A549 treated with DMSO at 1 μM for 4 hours (cell line): Measurements from ENCODE around the gene NFATC3. TPM values are rescaled to one million over a fixed set of nuclear protein-coding genes. Genes with fewer than 3 reads are reported as not detected.

Experiments
- total RNA-seq: library from RNA; stranded (reverse); fragments of 200-300 nt; extraction: Qiagen RNA extraction; gene quantifications from 5 replicates; pipeline ENCODE4 v1.2.3, GENCODE V29; 2022; ENCODE audit warnings: low read depth

The NFATC3 gene
- 14.7 to 19.0 TPM (median 18.8 TPM) in 5 replicates for total RNA-seq

DNA sequence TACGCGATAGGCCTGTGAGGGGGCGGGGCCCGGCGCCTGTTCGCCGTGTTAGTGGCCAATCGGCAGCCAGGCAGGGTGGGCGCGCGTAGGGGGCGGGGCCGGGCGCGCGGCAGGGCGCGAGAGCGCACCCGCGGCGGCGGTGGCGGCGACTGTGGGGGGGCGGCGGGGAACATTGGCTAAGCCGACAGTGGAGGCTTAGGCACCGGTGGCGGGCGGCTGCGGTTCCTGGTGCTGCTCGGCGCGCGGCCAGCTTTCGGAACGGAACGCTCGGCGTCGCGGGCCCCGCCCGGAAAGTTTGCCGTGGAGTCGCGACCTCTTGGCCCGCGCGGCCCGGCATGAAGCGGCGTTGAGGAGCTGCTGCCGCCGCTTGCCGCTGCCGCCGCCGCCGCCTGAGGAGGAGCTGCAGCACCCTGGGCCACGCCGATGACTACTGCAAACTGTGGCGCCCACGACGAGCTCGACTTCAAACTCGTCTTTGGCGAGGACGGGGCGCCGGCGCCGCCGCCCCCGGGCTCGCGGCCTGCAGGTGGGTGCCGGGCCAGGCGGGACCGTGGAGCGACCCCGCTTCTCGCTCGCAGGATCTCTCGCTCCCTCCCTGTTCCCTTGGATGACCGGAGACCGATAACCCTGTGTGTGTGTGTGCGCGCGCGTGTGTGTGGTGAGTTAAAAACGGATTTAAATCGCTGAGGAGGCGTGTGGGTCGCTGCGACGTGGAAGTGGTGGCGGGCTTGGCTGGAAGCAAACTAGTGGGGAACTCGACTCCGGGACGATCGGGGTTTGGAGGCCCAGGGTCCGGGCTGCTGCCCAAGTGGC lies at the start of gene NFATC3:
Gene NFATC3 (plus strand): TSS at position 112 of the 813 bp plus-strand sequence. CDS start 312 bp downstream, at position 424.

DNA sequence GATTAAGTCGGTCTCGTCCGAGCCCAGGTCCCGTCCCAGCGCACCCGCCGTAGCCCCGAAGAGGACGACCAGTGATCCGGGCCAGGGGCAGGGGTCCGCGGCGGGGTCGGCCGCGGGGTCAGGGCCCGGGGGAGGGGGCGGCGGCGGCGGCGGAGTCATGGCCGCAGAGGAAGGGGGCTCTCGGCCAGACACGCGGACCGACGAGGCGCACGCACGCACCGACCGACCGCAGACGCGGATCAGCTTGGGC lies 150.6 kb downstream of the NFATC3 start, which contains the start of gene ESRP2:
Gene ESRP2 (minus strand): TSS at position 241 of the 250 bp plus-strand sequence. CDS start 82 bp downstream, at position 159.

DNA sequence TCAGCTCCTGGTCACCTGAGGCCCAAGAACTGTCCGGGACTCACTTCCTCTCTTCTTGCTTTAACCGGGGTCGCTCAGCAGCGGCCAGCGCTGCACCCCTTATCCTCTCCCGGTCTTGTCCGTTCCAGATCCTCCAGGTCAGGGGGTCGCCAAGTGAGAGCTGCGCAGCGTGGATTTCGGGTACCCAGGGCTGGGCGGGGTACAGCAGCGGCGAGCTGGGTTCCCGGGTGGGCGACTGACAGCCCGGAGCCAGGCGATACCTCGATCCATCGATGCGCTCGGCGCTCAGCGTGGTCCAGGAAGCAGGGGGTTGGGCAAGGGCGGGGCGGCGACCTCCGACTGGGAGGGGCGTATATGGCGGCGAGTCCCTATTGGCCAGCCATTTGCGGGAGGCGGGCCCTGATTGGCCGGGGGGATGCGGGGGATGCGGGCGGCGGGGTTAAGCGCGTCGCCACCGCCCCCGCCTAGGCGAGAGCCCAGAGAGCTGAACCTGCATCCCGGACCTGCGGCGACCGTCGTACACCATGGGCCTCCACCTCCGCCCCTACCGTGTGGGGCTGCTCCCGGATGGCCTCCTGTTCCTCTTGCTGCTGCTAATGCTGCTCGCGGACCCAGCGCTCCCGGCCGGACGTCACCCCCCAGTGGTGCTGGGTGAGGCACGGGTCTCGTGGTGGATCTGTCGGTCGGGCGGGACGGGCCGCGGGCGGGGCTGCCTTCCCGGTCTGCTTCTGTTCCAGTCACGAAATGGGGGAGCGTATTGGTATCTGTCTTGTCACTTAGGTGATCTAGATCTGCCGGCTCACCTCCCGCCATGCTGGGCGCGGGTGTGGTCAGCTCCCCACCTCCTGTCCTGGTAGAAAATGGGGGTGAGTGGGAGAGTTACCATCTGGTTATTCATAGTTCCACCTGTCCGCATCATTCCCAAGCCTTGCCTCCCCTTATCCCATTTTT lies 160.0 kb downstream of the NFATC3 start, which contains the start of gene PLA2G15:
Gene PLA2G15 (plus strand): TSS at position 471 of the 951 bp plus-strand sequence. CDS start 54 bp downstream, at position 525.

DNA sequence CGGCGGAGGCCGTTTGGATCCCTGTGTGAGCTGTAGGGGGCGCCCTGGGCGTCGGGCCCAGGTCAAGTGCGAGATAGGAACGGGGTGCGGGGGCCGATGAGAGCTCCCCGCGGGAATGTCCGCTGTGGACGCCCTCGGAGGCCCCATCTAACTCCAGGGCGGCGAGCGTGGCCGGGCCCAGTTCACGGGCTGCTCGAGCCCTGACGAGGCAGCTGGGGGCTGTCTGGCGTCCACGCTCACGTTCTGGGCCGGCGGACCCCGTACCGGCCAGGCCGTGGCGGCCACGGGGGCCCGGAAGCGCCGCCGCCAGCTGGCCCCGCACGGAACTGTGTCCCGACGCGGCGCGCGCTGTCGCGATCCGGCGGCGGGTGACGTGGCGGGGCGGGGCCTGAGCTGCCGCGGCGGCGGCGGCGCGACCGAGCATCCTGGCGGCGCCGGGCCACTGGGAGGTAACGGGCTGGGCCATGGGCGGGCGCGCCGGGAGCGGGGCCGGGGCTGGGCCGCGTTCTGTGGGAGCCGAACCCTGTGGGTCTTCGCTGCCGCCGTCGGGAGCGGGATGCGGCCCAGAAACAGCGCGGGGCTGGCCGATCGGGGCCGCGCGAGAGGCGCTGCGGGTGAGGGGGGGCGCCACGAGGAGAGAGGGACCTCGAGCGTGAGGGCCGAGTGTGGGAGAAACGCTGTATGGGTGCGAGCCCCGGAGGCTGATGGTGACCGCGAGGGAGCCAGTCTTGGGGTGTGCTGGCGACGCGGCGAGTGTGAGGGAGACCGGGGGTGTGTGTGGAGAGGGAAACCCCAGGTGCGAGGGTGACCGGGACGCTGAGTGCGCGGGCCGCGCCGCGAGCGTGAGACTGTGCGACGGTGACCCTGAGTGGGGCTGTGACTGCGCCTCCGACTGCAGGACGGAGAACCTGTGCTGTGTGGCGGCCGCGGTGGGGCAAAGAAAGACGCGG lies 179.2 kb downstream of the NFATC3 start, which contains the start of gene SLC7A6:
Gene SLC7A6 (plus strand): TSS at position 399 of the 950 bp plus-strand sequence. CDS start 10,201 bp downstream, outside the sequence.

Other genes with a start within 250 kb of the NFATC3 start
- gene THAP11, start 243.1 kb upstream of the NFATC3 start, total RNA-seq: 25.6 to 42.9 TPM (median 41.3 TPM) in 5 replicates
- 229 to 266 TPM (median 237 TPM) in 5 replicates for gene NUTF2, start 238.4 kb upstream of the NFATC3 start, total RNA-seq
- gene CENPT, start 237.7 kb upstream of the NFATC3 start, total RNA-seq: 27.0 to 30.7 TPM (median 29.1 TPM) in 5 replicates
- 45.9 to 72.1 TPM (median 66.4 TPM) in 5 replicates for gene EDC4, start 212.3 kb upstream of the NFATC3 start, total RNA-seq
- gene NRN1L, start 200.5 kb upstream of the NFATC3 start, total RNA-seq: 0.22 to 0.29 TPM in 2 of 5 replicates, not detected in the others
- gene PSKH1, start 192.1 kb upstream of the NFATC3 start, total RNA-seq: 12.7 to 20.2 TPM (median 14.9 TPM) in 5 replicates
- gene CTRL, start 153.5 kb upstream of the NFATC3 start, total RNA-seq: 1.5 to 2.2 TPM (median 2.0 TPM) in 5 replicates
- gene PSMB10, start 148.5 kb upstream of the NFATC3 start, total RNA-seq: 45.3 to 56.5 TPM (median 47.3 TPM) in 5 replicates
- 6.7 to 11.9 TPM (median 10.9 TPM) in 5 replicates for gene LCAT, start 141.2 kb upstream of the NFATC3 start, total RNA-seq
- gene SLC12A4, start 116.7 kb upstream of the NFATC3 start, total RNA-seq: 25.2 to 32.7 TPM (median 29.1 TPM) in 5 replicates
- not detected in 5 replicates for gene DPEP3, start 104.9 kb upstream of the NFATC3 start, total RNA-seq
- not detected in 5 replicates for gene DPEP2, start 85.9 kb upstream of the NFATC3 start, total RNA-seq
- not detected in 5 replicates for gene DPEP2NB, start 69.5 kb upstream of the NFATC3 start, total RNA-seq
- gene DDX28, start 62.1 kb upstream of the NFATC3 start, total RNA-seq: 19.6 to 20.7 TPM (median 20.1 TPM) in 5 replicates
- 16.1 to 19.0 TPM (median 18.4 TPM) in 5 replicates for gene DUS2, start 62.1 kb upstream of the NFATC3 start, total RNA-seq
- gene ESRP2, start 150.8 kb downstream of the NFATC3 start, total RNA-seq: 0.05 to 0.19 TPM (median 0.09 TPM) in 4 of 5 replicates, not detected in the other
- 12.2 to 15.0 TPM (median 14.2 TPM) in 5 replicates for gene PLA2G15, start 160.0 kb downstream of the NFATC3 start, total RNA-seq
- gene SLC7A6, start 179.2 kb downstream of the NFATC3 start, total RNA-seq: 35.2 to 38.2 TPM (median 36.1 TPM) in 5 replicates
- gene SLC7A6OS, start 225.6 kb downstream of the NFATC3 start, total RNA-seq: 10.0 to 12.8 TPM (median 11.6 TPM) in 5 replicates
- gene PRMT7, start 225.6 kb downstream of the NFATC3 start, total RNA-seq: 30.2 to 32.7 TPM (median 31.2 TPM) in 5 replicates